ENCODE measurements around the gene DKK3.
A peak's percentile ranks its signal among the peaks of the same experiment; 100 is the strongest.

The DKK3 gene

GRCh38 chr11:12009617-12010321 is 1.3 kb upstream of the DKK3 start:
- Histone ChIP-seq H3K4me3 (ENCODE audit: low read depth, low read length) (peak overlapping the region; percentile 69), H3K36me3 (ENCODE audit: control insufficient read depth, insufficient read depth, low read length) (no peaks in the 10 kb centered on the region), H3K4me1 (ENCODE audit: control insufficient read depth, insufficient read depth, low read length) (peaks cover 8% of the 10 kb centered on the region), H3K27me3 (ENCODE audit: control insufficient read depth, insufficient read depth, low read length) (peaks cover 31% of the 10 kb centered on the region), H3K9me3 (ENCODE audit: control insufficient read depth, insufficient read depth, low read length) (no peaks in the 10 kb centered on the region), H3K9ac (ENCODE audit: low read depth, low read length) (no peak overlapping the region)

- Histone ChIP-seq H3K36me3 (ENCODE audit: control insufficient read depth, insufficient read depth, low read length) (no peaks in the 10 kb centered on the region), H3K4me3 (ENCODE audit: low read depth, low read length) (peak overlapping the region; percentile 83), H3K9ac (ENCODE audit: low read depth, low read length) (no peak overlapping the region), H3K4me1 (ENCODE audit: control insufficient read depth, insufficient read depth, low read length) (peaks cover 8% of the 10 kb centered on the region), H3K9me3 (ENCODE audit: control insufficient read depth, insufficient read depth, low read length) (no peaks in the 10 kb centered on the region), H3K27me3 (ENCODE audit: control insufficient read depth, insufficient read depth, low read length) (peaks cover 31% of the 10 kb centered on the region)
Observed at GRCh38 chr11:12008790-12009616, 577 bp upstream of the DKK3 start.

- Histone ChIP-seq H3K36me3 (ENCODE audit: control insufficient read depth, insufficient read depth, low read length) (no peaks in the 10 kb centered on the region), H3K27me3 (ENCODE audit: control insufficient read depth, insufficient read depth, low read length) (peaks cover 31% of the 10 kb centered on the region), H3K9ac (ENCODE audit: low read depth, low read length) (no peak overlapping the region), H3K4me3 (ENCODE audit: low read depth, low read length) (no peak overlapping the region), H3K9me3 (ENCODE audit: control insufficient read depth, insufficient read depth, low read length) (no peaks in the 10 kb centered on the region), H3K4me1 (ENCODE audit: control insufficient read depth, insufficient read depth, low read length) (peaks cover 5% of the 10 kb centered on the region)
Observed at GRCh38 chr11:12007230-12007593, 1.2 kb downstream of the DKK3 start.

- peaks cover 31% of the 10 kb centered on the region for H3K27me3 ChIP-seq (ENCODE audit: control insufficient read depth, insufficient read depth, low read length)
- no peaks in the 10 kb centered on the region for H3K9me3 ChIP-seq (ENCODE audit: control insufficient read depth, insufficient read depth, low read length)
- peaks cover 5% of the 10 kb centered on the region for H3K4me1 ChIP-seq (ENCODE audit: control insufficient read depth, insufficient read depth, low read length)
- no peak overlapping the region for H3K4me3 ChIP-seq (ENCODE audit: low read depth, low read length)
- no peaks in the 10 kb centered on the region for H3K36me3 ChIP-seq (ENCODE audit: control insufficient read depth, insufficient read depth, low read length)
- no peak overlapping the region for H3K9ac ChIP-seq (ENCODE audit: low read depth, low read length)
Observed at GRCh38 chr11:12006552-12007229, 1.7 kb downstream of the DKK3 start.

- H3K36me3 ChIP-seq (ENCODE audit: control insufficient read depth, insufficient read depth, low read length): no peaks in the 10 kb centered on the region
- H3K9me3 ChIP-seq (ENCODE audit: control insufficient read depth, insufficient read depth, low read length): no peaks in the 10 kb centered on the region
- no peak overlapping the region for H3K4me3 ChIP-seq (ENCODE audit: low read depth, low read length)
- peaks cover 5% of the 10 kb centered on the region for H3K4me1 ChIP-seq (ENCODE audit: control insufficient read depth, insufficient read depth, low read length)
- H3K9ac ChIP-seq (ENCODE audit: low read depth, low read length): no peak overlapping the region
- peaks cover 26% of the 10 kb centered on the region for H3K27me3 ChIP-seq (ENCODE audit: control insufficient read depth, insufficient read depth, low read length)
Observed at GRCh38 chr11:12005476-12005875, 3.0 kb downstream of the DKK3 start.

- Histone ChIP-seq H3K9ac (ENCODE audit: low read depth, low read length) (no peak overlapping the region), H3K36me3 (ENCODE audit: control insufficient read depth, insufficient read depth, low read length) (no peaks in the 10 kb centered on the region)
Observed at GRCh38 chr11:12005061-12005460, 3.4 kb downstream of the DKK3 start.

GRCh38 chr11:12003815-12004214 is 4.6 kb downstream of the DKK3 start:
- Histone ChIP-seq H3K4me1 (ENCODE audit: control insufficient read depth, insufficient read depth, low read length) (peaks cover 2% of the 10 kb centered on the region), H3K27me3 (ENCODE audit: control insufficient read depth, insufficient read depth, low read length) (peaks cover 16% of the 10 kb centered on the region), H3K36me3 (ENCODE audit: control insufficient read depth, insufficient read depth, low read length) (no peaks in the 10 kb centered on the region), H3K9me3 (ENCODE audit: control insufficient read depth, insufficient read depth, low read length) (no peaks in the 10 kb centered on the region), H3K4me3 (ENCODE audit: low read depth, low read length) (no peak overlapping the region), H3K9ac (ENCODE audit: low read depth, low read length) (no peak overlapping the region)

More at GRCh38 chr11:12005061-12005460, 3.4 kb downstream of the DKK3 start:
- peaks cover 5% of the 10 kb centered on the region for H3K4me1 ChIP-seq (ENCODE audit: control insufficient read depth, insufficient read depth, low read length)
- H3K9me3 ChIP-seq (ENCODE audit: control insufficient read depth, insufficient read depth, low read length): no peaks in the 10 kb centered on the region
- H3K4me3 ChIP-seq (ENCODE audit: low read depth, low read length): no peak overlapping the region
- H3K27me3 ChIP-seq (ENCODE audit: control insufficient read depth, insufficient read depth, low read length): peaks cover 21% of the 10 kb centered on the region

- H3K36me3 ChIP-seq (ENCODE audit: control insufficient read depth, insufficient read depth, low read length): no peaks in the 10 kb centered on the region
Observed at GRCh38 chr11:12003336-12003735, 5.1 kb downstream of the DKK3 start.

GRCh38 chr11:12001186-12001585 is 7.2 kb downstream of the DKK3 start:
- Histone ChIP-seq H3K4me3 (ENCODE audit: low read depth, low read length) (no peak overlapping the region), H3K27me3 (ENCODE audit: control insufficient read depth, insufficient read depth, low read length) (no peaks in the 10 kb centered on the region), H3K4me1 (ENCODE audit: control insufficient read depth, insufficient read depth, low read length) (no peaks in the 10 kb centered on the region), H3K9ac (ENCODE audit: low read depth, low read length) (no peak overlapping the region), H3K9me3 (ENCODE audit: control insufficient read depth, insufficient read depth, low read length) (no peaks in the 10 kb centered on the region), H3K36me3 (ENCODE audit: control insufficient read depth, insufficient read depth, low read length) (no peaks in the 10 kb centered on the region)

More at GRCh38 chr11:12003336-12003735, 5.1 kb downstream of the DKK3 start:
- Histone ChIP-seq H3K9ac (ENCODE audit: low read depth, low read length) (no peak overlapping the region), H3K4me1 (ENCODE audit: control insufficient read depth, insufficient read depth, low read length) (peaks cover 2% of the 10 kb centered on the region), H3K4me3 (ENCODE audit: low read depth, low read length) (no peak overlapping the region), H3K27me3 (ENCODE audit: control insufficient read depth, insufficient read depth, low read length) (peaks cover 16% of the 10 kb centered on the region), H3K9me3 (ENCODE audit: control insufficient read depth, insufficient read depth, low read length) (no peaks in the 10 kb centered on the region)

GRCh38 chr11:11998091-11998781 is 10.2 kb downstream of the DKK3 start:
- Histone ChIP-seq H3K9me3 (ENCODE audit: control insufficient read depth, insufficient read depth, low read length) (no peaks in the 10 kb centered on the region), H3K36me3 (ENCODE audit: control insufficient read depth, insufficient read depth, low read length) (peaks cover 6% of the 10 kb centered on the region), H3K9ac (ENCODE audit: low read depth, low read length) (no peak overlapping the region), H3K4me3 (ENCODE audit: low read depth, low read length) (no peak overlapping the region), H3K27me3 (ENCODE audit: control insufficient read depth, insufficient read depth, low read length) (no peaks in the 10 kb centered on the region), H3K4me1 (ENCODE audit: control insufficient read depth, insufficient read depth, low read length) (no peaks in the 10 kb centered on the region)

GRCh38 chr11:11997049-11997322 is 11.4 kb downstream of the DKK3 start:
- Histone ChIP-seq H3K4me3 (ENCODE audit: low read depth, low read length) (no peak overlapping the region), H3K9me3 (ENCODE audit: control insufficient read depth, insufficient read depth, low read length) (no peaks in the 10 kb centered on the region), H3K27me3 (ENCODE audit: control insufficient read depth, insufficient read depth, low read length) (no peaks in the 10 kb centered on the region), H3K4me1 (ENCODE audit: control insufficient read depth, insufficient read depth, low read length) (no peaks in the 10 kb centered on the region), H3K36me3 (ENCODE audit: control insufficient read depth, insufficient read depth, low read length) (peaks cover 6% of the 10 kb centered on the region), H3K9ac (ENCODE audit: low read depth, low read length) (no peak overlapping the region)

All from iPS-15b (cell line).